ENCODE results near the gene TTN. TPM values are rescaled to one million over a fixed set of nuclear protein-coding genes. Genes with fewer than 3 reads are reported as not detected.

The TTN gene
- total RNA-seq, 1 experiment from 2014 or later, result 0.05 TPM

DNA sequence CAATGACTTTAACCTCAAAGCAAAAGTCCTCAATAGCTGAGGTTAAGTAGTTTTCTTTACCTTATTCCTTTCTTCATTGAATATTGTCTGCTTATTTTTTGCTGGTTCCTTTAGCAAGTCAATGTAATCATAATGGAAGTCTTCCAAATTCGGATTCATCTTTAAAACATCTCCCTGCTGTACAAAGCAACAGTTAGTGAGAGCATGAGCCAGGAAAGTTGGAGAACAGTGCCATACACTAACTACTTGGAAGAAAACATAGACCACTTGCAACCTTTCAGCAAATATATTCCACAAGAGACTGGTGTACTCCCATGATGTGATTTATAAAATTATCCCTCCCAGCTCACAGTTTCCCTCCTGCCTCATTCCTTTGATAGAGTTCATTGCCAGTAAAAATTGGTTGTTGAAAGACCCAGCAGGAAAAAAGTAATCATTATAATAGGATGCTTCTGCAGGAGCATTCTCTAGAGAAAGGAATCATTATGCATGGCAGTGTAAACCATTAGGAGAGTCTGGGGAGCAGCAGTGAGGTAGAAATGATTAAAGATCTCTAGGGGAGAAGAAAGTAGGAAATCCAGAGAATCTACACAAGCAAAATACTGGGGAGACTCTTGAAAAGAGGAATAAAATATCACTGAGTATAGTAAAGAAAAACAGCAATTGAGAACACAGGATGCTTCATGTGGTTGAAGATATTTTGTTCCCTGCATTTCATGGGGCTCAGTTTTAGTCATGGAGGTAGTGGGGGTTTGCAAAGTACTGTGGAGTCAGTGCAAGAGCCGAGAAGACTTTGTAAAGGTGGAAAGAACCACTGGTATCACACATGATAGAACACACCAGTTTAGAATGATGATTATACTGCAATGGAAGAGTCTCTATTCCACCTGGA lies 38.6 kb upstream of the TTN start:
- H2AFZ ChIP-seq (ENCODE audit: low read depth, low read length, poor library complexity, severe bottlenecking), result no peak overlapping the region
- H3K9ac ChIP-seq (ENCODE audit: low read length), result no peak overlapping the region
- BruUV-seq (replicated peaks), result no TSS peak
- RAD21 ChIA-PET (ENCODE audit: low non-redundant PET in 1 of 2, low total read pairs in 2 of 2, uncharacterized antibody in 2 of 2, unreplicated experiment in 2 of 2), result no interaction called here
- H3K36me3 ChIP-seq (ENCODE audit: control insufficient read depth in 1 of 2, insufficient read depth in 2 of 2, low read length in 2 of 2), result no peaks in the 10 kb centered on the region
- CTCF ChIA-PET, result no interaction called here
- no peak for ATAC-seq
- no peaks in the 10 kb centered on the region for H3K9me2 ChIP-seq (ENCODE audit: insufficient read depth)
- H3K4me3 ChIP-seq (replicated peaks in 1 of 2; ENCODE audit: low read depth in 1 of 2, low read length in 2 of 2), result no peak overlapping the region
- H3K27me3 ChIP-seq (ENCODE audit: insufficient read depth, low read length), result no peaks in the 10 kb centered on the region
- no peaks in the 10 kb centered on the region for H3K9me3 ChIP-seq (ENCODE audit: control insufficient read depth in 1 of 2, insufficient read depth in 1 of 2, low read depth in 1 of 2, low read length in 2 of 2)
- no peak for DNase-seq (ENCODE audit: low read depth, low spot score)
- no peaks in the 10 kb centered on the region for H4K20me1 ChIP-seq (ENCODE audit: insufficient read depth)
- TF ChIP-seq CBX3 (IDR thresholded peaks at IDR 0.05; ENCODE audit: low read depth) (no peak), SP1 (IDR thresholded peaks at IDR 0.05; ENCODE audit: low read depth) (no peak), CEBPB (IDR thresholded peaks at IDR 0.05; ENCODE audit: low read depth) (no peak)
- TF ChIP-seq, protein P1, sequence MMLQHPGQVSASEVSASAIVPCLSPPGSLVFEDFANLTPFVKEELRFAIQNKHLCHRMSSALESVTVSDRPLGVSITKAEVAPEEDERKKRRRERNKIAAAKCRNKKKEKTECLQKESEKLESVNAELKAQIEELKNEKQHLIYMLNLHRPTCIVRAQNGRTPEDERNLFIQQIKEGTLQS (IDR thresholded peaks at IDR 0.05), result no peak
- H3K27ac ChIP-seq (ENCODE audit: low read depth, low read length), result no peak overlapping the region
- H3K4me1 ChIP-seq (ENCODE audit: control insufficient read depth in 1 of 2, insufficient read depth in 2 of 2, low read length in 2 of 2), result no peaks in the 10 kb centered on the region
- intact Hi-C loops (cut with micrococcal nuclease), result no loop called here
- POLR2A ChIA-PET, result no interaction called here
- no peaks in the 10 kb centered on the region for H3K79me2 ChIP-seq (ENCODE audit: insufficient read depth, low read length)
- no peak overlapping the region for H3K4me2 ChIP-seq (ENCODE audit: low read length)

GRCh38 chr2:178844701-178845100 lies 37.5 kb upstream of the TTN start:
- H3K79me2 ChIP-seq (ENCODE audit: insufficient read depth, low read length), result no peaks in the 10 kb centered on the region
- intact Hi-C loops (cut with micrococcal nuclease), result no loop called here
- ATAC-seq (no peak), DNase-seq (ENCODE audit: low read depth, low spot score) (no peak)
- H3K27ac ChIP-seq (ENCODE audit: low read depth, low read length), result no peak overlapping the region
- CTCF ChIA-PET, result no interaction called here
- BruUV-seq (replicated peaks), result no TSS peak
- no peak overlapping the region for H3K4me2 ChIP-seq (ENCODE audit: low read length)
- no peak overlapping the region for H3K4me3 ChIP-seq (replicated peaks in 1 of 2; ENCODE audit: low read depth in 1 of 2, low read length in 2 of 2)
- RAD21 ChIA-PET (ENCODE audit: low non-redundant PET in 1 of 2, low total read pairs in 2 of 2, uncharacterized antibody in 2 of 2, unreplicated experiment in 2 of 2), result no interaction called here
- no peaks in the 10 kb centered on the region for H3K4me1 ChIP-seq (ENCODE audit: control insufficient read depth in 1 of 2, insufficient read depth in 2 of 2, low read length in 2 of 2)
- no peaks in the 10 kb centered on the region for H3K9me3 ChIP-seq (ENCODE audit: control insufficient read depth in 1 of 2, insufficient read depth in 1 of 2, low read depth in 1 of 2, low read length in 2 of 2)
- H3K9ac ChIP-seq (ENCODE audit: low read length), result no peak overlapping the region
- no peaks in the 10 kb centered on the region for H4K20me1 ChIP-seq (ENCODE audit: insufficient read depth)
- H3K36me3 ChIP-seq (ENCODE audit: control insufficient read depth in 1 of 2, insufficient read depth in 2 of 2, low read length in 2 of 2), result no peaks in the 10 kb centered on the region
- no peak overlapping the region for H2AFZ ChIP-seq (ENCODE audit: low read depth, low read length, poor library complexity, severe bottlenecking)
- H3K27me3 ChIP-seq (ENCODE audit: insufficient read depth, low read length), result no peaks in the 10 kb centered on the region
- POLR2A ChIA-PET, result no interaction called here
- no peaks in the 10 kb centered on the region for H3K9me2 ChIP-seq (ENCODE audit: insufficient read depth)
- TF ChIP-seq CBX3 (IDR thresholded peaks at IDR 0.05; ENCODE audit: low read depth) (no peak), SIN3A (IDR thresholded peaks at IDR 0.05; ENCODE audit: low read depth) (no peak), ZNF274 (IDR thresholded peaks at IDR 0.05; ENCODE audit: low read depth, low read length) (no peak), YY1 (IDR thresholded peaks at IDR 0.05; ENCODE audit: extremely low read depth, insufficient replicate concordance, low read depth, low read length) (no peak), JUND (IDR thresholded peaks at IDR 0.05) (no peak), ELF1 (IDR thresholded peaks at IDR 0.05; ENCODE audit: borderline replicate concordance, low read depth) (no peak), EZH2 (IDR thresholded peaks at IDR 0.05) (no peak), POLR2AphosphoS5 (IDR thresholded peaks at IDR 0.05; ENCODE audit: low read depth, low read length) (no peak), POLR2A (IDR thresholded peaks at IDR 0.05; ENCODE audit: borderline replicate concordance, extremely low read depth, insufficient read depth, insufficient read length) (no peak), RAD21 (IDR thresholded peaks at IDR 0.05; ENCODE audit: low read depth) (no peak), SP1 (IDR thresholded peaks at IDR 0.05; ENCODE audit: low read depth) (no peak), EZH2phosphoT487 (IDR thresholded peaks at IDR 0.05; ENCODE audit: borderline replicate concordance) (no peak), FOSL1 (IDR thresholded peaks at IDR 0.05; ENCODE audit: low read depth) (no peak), SRF (IDR thresholded peaks at IDR 0.05; ENCODE audit: low read depth) (no peak)
- TF ChIP-seq, protein P1 (IDR thresholded peaks at IDR 0.05), result no peak
- TF ChIP-seq, protein P2, sequence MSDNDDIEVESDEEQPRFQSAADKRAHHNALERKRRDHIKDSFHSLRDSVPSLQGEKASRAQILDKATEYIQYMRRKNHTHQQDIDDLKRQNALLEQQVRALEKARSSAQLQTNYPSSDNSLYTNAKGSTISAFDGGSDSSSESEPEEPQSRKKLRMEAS (IDR thresholded peaks at IDR 0.05), result no peak
- TF ChIP-seq, protein P3, sequence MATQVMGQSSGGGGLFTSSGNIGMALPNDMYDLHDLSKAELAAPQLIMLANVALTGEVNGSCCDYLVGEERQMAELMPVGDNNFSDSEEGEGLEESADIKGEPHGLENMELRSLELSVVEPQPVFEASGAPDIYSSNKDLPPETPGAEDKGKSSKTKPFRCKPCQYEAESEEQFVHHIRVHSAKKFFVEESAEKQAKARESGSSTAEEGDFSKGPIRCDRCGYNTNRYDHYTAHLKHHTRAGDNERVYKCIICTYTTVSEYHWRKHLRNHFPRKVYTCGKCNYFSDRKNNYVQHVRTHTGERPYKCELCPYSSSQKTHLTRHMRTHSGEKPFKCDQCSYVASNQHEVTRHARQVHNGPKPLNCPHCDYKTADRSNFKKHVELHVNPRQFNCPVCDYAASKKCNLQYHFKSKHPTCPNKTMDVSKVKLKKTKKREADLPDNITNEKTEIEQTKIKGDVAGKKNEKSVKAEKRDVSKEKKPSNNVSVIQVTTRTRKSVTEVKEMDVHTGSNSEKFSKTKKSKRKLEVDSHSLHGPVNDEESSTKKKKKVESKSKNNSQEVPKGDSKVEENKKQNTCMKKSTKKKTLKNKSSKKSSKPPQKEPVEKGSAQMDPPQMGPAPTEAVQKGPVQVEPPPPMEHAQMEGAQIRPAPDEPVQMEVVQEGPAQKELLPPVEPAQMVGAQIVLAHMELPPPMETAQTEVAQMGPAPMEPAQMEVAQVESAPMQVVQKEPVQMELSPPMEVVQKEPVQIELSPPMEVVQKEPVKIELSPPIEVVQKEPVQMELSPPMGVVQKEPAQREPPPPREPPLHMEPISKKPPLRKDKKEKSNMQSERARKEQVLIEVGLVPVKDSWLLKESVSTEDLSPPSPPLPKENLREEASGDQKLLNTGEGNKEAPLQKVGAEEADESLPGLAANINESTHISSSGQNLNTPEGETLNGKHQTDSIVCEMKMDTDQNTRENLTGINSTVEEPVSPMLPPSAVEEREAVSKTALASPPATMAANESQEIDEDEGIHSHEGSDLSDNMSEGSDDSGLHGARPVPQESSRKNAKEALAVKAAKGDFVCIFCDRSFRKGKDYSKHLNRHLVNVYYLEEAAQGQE (IDR thresholded peaks at IDR 0.05; ENCODE audit: low read depth), result no peak

All from HCT116 (cell line).